GM10248 (cell line): Measurements from ENCODE around the gene SETD4.

Experiments used
- CTCF ChIA-PET: fragments of 300-600 bp; sonication (Branson Sonifier 250); formaldehyde crosslinking; extraction: SDS; loops from one replicate; lab custom pipeline; 2021; ENCODE audit warnings: antibody characterized with exemption; lab: Yijun Ruan, JAX
- POLR2A ChIA-PET: fragments of 350-650 bp; sonication (Branson Sonifier 250); formaldehyde crosslinking; extraction: SDS; loops from one replicate; lab custom pipeline; 2020; ENCODE audit warnings: antibody characterized with exemption; lab: Yijun Ruan, JAX
- DNase-seq: peaks from one replicate; pipeline ENCODE4 v3.0.0; 2012; ENCODE audit errors: extremely low spot score
- CTCF ChIP-seq: IDR thresholded peaks from 2 replicates; pipeline ENCODE4 v1.5.1; 2012; ENCODE audit warnings: mild to moderate bottlenecking, low read depth; ENCODE audit errors: extremely low read depth, missing control alignments, control extremely low read depth

Gene SETD4

DNA sequence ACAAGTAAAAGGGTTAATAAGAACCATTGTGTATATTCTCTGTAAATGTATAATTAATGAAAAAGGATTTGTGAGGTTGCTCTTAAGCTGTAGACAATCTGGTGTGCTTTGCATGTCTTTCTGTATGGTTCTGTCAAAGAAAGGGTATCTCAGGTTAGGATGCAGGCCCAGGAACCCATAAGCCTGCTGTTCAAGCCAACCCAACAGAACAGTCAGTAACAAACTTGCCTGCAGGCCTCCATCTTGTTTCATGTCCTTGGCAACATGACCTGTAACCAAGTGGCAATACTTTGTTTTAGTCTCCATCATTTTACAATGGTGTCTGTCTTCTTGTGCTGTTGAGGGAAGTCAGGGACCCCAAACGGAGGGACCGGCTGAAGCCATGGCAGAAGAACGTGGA is 38.7 kb upstream of the SETD4 start:
- DNase-seq: no peak
- TF ChIP-seq CTCF: no peak
- CTCF ChIA-PET: interaction anchor here (1.1 kb wide), 1 partner anchor 13 kb away, joined by 6 read pairs; no protein-coding TSS in a partner anchor
- POLR2A ChIA-PET: no interaction called here

- DNase-seq: no peak
Measured at GRCh38 chr21:36098182-36098532, 37.8 kb upstream of the SETD4 start.

DNA sequence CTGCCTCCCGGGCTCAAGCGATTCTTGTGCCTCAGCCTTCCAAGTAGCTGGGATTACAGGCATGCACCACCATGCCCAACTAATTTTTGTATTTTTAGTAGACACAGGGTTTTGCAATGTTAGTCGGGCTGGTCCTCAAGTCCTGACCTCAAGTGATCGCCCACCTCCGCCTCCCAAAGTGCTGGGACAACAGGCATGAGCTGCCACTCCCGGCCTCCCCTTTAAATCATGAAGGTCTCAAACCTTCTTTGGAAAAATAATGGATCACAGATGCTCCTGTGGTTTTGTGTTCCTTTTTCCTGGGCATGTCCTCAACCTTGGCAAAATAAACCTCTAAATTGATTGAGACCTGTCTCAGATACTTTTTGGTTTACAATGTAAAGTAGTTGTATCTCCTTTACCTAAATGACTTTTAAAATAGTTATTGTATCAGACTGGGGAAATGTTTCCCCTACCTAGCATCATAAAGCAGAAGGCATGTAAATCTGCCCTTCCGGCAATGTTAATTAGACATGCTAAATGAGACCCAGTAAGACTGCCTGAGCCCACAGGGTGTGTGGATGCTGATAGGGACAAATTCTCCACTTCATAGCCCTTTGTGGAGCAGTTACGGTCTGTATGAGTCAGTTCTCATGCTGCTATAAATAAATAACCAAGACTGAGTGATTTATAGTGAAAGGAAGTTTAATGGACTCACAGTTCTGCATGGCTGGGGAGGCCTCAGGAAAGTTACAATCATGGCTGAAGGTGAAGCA is 37.3 kb upstream of the SETD4 start:
- peak; percentile 31 for DNase-seq
- TF ChIP-seq CTCF: no peak
- ChIA-PET POLR2A (no interaction called here), CTCF (interaction anchor here (1.9 to 2.3 kb wide), 2 partner anchors 14 to 16 kb away, joined by 5 to 9 read pairs; no protein-coding TSS in a partner anchor)

More at GRCh38 chr21:36098182-36098532, 37.8 kb upstream of the SETD4 start:
- POLR2A ChIA-PET: no interaction called here
- no peak for TF ChIP-seq CTCF
- CTCF ChIA-PET: interaction anchor here (1.1 kb wide), 1 partner anchor 14 kb away, joined by 6 read pairs; no protein-coding TSS in a partner anchor

DNA sequence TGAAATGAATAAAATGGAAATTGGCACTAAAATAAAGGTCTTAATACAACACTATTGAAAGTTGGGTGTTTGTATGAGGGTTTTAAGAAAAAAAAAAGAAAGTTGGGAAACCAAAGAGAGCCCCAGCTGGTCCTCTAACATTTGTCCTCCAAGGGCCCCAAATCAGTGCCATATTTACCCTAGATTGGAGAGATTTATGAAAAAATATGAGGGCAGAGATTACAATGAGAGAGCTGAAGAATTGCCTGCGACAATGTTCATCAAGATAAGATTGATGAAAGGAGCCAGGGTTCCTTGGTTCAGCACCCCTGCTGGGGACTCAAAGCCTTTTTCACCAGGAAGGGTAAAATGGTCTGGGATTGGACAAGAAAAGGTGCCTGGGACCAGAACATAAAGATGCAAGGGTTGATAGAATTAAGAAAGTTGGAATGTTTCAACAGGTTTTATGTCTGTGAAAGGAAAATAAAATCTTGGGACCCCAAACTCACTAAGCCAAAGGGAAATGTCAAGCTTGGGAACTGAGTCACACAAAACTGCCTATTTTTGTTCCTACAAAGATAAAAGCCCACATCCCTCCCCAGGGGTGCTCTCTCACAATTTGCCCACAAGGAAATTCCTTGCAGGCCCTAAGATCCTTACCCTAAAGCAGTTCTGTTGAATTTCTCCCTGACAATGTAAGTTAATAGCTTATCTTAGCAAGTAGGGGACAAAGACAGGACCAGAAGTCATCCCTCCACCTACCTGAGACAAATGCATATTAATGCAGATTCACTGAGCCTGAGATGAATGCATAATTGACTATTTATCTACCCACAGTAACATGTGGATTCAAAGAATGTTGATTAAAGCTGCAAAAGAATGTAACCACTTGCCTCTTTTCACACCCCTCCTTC is 36.3 kb upstream of the SETD4 start:
- ChIA-PET CTCF (interaction anchor here (1.8 to 2.3 kb wide), 3 partner anchors 15 to 37 kb away, joined by 4 to 9 read pairs (median 5); no protein-coding TSS in a partner anchor), POLR2A (no interaction called here)
- TF ChIP-seq CTCF: no peak
- no peak for DNase-seq

DNA sequence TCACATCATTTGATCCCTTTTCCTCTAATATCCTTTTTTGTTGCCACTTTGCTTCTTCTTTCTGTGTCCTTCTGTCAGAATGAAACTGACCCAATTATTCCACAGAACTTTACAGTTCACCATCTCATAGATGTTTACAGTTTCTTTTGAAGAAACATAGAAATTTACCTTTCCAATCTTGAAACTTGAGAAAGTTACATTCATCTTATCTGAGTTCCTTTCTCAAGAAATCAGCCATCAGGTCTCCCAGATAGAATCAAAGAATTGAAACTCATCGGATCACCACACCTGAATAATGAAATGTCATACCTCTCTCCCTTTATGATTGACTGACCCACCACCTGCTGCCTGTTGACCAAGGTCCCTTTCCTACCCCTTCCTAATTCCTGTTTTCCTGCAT is 33.2 kb upstream of the SETD4 start:
- DNase-seq: no peak
- ChIA-PET CTCF (no interaction called here), POLR2A (no interaction called here)
- TF ChIP-seq CTCF: no peak

- POLR2A ChIA-PET: no interaction called here
Measured at GRCh38 chr21:36092681-36093080, 32.4 kb upstream of the SETD4 start.

More at GRCh38 chr21:36092681-36093080, 32.4 kb upstream of the SETD4 start:
- CTCF ChIA-PET: no interaction called here
- no peak for TF ChIP-seq CTCF
- DNase-seq: no peak
